Activated naive CD4-positive, alpha-beta T cell treated with anti-CD3 and anti-CD28 coated beads for 36 hours (primary cell): Measurements from ENCODE around the gene VDAC1. TPM values are rescaled to one million over a fixed set of nuclear protein-coding genes. Genes with fewer than 3 reads are reported as not detected.
A peak's percentile ranks its signal among the peaks of the same experiment; 100 is the strongest.
"Not testable (repeated sequence)": the region's sequence is repeated elsewhere in the genome, so short reads cannot be mapped to it uniquely, and the experiment has no call there.

Source experiments
- CTCF ChIA-PET: fragments of 350-600 bp; sonication (Branson Sonifier 250); formaldehyde crosslinking; loops from one replicate; lab custom pipeline; 2021; ENCODE audit warnings: antibody characterized with exemption; lab: Charles Lee
- DNase-seq: peaks from one replicate; pipeline ENCODE4 v3.0.0-alpha.2; 2020
- H3K27ac Mint-ChIP-seq: one replicate; pipeline ENCODE4 v1.8.0; 2021; ENCODE audit warnings: mild to moderate bottlenecking, mixed read lengths
- H3K27me3 Mint-ChIP-seq: one replicate; pipeline ENCODE4 v1.8.0; 2021; ENCODE audit warnings: low read depth, mixed read lengths
- H3K36me3 Mint-ChIP-seq: one replicate; pipeline ENCODE4 v1.8.0; 2021; ENCODE audit warnings: low read depth, mixed read lengths
- H3K4me1 Mint-ChIP-seq: one replicate; pipeline ENCODE4 v1.8.0; 2021; ENCODE audit warnings: low read depth, mixed read lengths
- H3K4me3 Mint-ChIP-seq: one replicate; pipeline ENCODE4 v1.8.0; 2021; ENCODE audit warnings: mild to moderate bottlenecking, moderate library complexity, mixed read lengths
- H3K9me3 Mint-ChIP-seq: one replicate; pipeline ENCODE4 v1.8.0; 2021; ENCODE audit warnings: mixed read lengths
- intact Hi-C: fragments of 100-400 bp; cut with micrococcal nuclease; formaldehyde crosslinking; loops from one replicate; pipeline ENCODE4 v1.15.1; 2023
- total RNA-seq, 2 experiments: library from RNA; stranded (reverse); gene quantifications; one replicate each; pipeline ENCODE4 v1.2.3, GENCODE V29; 2021

Gene VDAC1
- total RNA-seq, 2 experiments from 2014 or later, result 485 to 513 TPM

DNA sequence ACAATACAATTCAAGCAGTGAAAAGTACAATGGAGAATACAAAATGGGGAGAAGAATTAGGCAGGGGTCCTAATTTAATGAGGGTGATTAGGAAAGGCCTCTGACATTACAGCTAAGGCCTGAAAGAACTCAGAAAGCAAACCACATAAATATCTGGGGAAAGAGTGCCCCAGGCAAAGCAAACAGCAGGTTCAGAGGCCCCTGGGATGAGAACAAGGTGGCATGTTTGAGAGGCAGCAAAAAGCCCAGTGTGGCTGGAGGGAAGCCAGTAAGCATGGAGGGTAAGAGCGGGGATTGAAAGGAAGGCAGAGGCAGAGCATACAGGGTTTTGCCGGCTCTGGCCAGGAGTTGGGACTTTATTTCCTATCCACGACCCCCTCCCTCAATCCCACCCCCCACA, 33.4 kb upstream of the VDAC1 start:
- peaks cover 43% of the 10 kb centered on the region for H3K4me1 Mint-ChIP-seq

DNA sequence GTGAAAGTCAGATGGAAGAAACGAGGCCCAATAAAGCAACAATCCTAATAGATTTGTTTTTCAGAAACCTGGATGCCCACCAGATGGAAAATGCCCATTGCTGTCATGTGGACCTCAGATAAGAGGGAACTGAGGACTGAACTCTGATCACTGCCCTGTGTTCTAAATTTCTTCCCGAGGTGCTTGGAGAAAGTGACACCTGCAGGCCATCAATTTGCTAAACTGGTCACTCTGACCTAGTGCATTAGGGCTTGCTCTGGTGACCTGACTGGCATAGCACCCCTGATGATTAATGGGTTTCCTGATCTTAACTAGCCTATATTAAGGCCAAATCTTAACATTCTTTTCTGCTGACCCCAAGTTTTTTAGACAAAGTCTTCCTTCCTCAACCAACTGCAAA, 32.4 kb upstream of the VDAC1 start:
- intact Hi-C loops, result no loop called here
- Mint-ChIP-seq H3K4me1 (peaks cover 33% of the 10 kb centered on the region), H3K4me3 (no peak overlapping the region), H3K27me3 (no peaks in the 10 kb centered on the region), H3K36me3 (no peaks in the 10 kb centered on the region), H3K27ac (no peak overlapping the region), H3K9me3 (no peaks in the 10 kb centered on the region)
- no peak for DNase-seq
- CTCF ChIA-PET, result interaction anchor here (1.5 to 9.2 kb wide), 4 partner anchors 15 to 107 kb away, joined by 6 to 593 read pairs (median 174); partner anchors contain the start of gene TCF7

More for the DNA sequence above, 33.4 kb upstream of the VDAC1 start:
- no peak overlapping the region for H3K27ac Mint-ChIP-seq
- intact Hi-C loops, result no loop called here
- no peaks in the 10 kb centered on the region for H3K27me3 Mint-ChIP-seq
- no peak for DNase-seq
- H3K4me3 Mint-ChIP-seq, result no peak overlapping the region
- no peaks in the 10 kb centered on the region for H3K9me3 Mint-ChIP-seq
- CTCF ChIA-PET, result interaction anchor here (1.5 to 9.2 kb wide), 4 partner anchors 14 to 106 kb away, joined by 6 to 593 read pairs (median 174); partner anchors contain the start of gene TCF7
- H3K36me3 Mint-ChIP-seq, result no peaks in the 10 kb centered on the region

DNA sequence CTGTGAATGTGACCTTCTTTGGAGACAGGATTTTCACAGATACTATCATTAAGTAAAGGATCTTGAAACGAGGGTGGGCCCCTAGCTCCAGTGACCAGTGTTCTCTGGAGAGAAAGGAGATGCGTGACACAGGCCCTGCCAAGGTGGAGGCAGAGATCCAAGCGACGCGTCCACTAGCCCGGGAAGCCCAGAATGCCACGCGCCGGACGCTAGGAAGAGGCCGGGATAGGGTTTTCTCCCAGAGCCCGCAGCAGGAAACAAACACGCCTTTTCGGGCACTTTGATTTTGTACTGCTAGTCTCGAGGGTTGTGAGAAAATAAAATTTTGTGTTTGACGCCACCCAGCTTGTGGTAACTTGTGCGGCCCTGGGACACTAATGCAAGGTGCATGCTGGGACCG, 29.6 kb upstream of the VDAC1 start:
- Mint-ChIP-seq H3K4me3 (no peak overlapping the region), H3K27me3 (no peaks in the 10 kb centered on the region), H3K36me3 (no peaks in the 10 kb centered on the region), H3K9me3 (no peaks in the 10 kb centered on the region), H3K27ac (no peak overlapping the region), H3K4me1 (peaks cover 10% of the 10 kb centered on the region)
- CTCF ChIA-PET, result interaction anchor here (1.3 to 2.2 kb wide), 3 partner anchors 106 to 126 kb away, joined by 3 to 13 read pairs (median 7); no protein-coding TSS in a partner anchor
- intact Hi-C loops, result no loop called here
- no peak for DNase-seq

GRCh38 chr5:134030303-134030964, 25.7 kb upstream of the VDAC1 start:
- H3K4me3 Mint-ChIP-seq, H3K9me3 Mint-ChIP-seq, H3K27ac Mint-ChIP-seq, H3K36me3 Mint-ChIP-seq, H3K4me1 Mint-ChIP-seq, H3K27me3 Mint-ChIP-seq, intact Hi-C loops, DNase-seq: not testable (repeated sequence)
- CTCF ChIA-PET, result interaction anchor here (0.6 to 1.2 kb wide), 5 partner anchors 9 to 289 kb away, joined by 3 to 5 read pairs (median 4); no protein-coding TSS in a partner anchor

DNA sequence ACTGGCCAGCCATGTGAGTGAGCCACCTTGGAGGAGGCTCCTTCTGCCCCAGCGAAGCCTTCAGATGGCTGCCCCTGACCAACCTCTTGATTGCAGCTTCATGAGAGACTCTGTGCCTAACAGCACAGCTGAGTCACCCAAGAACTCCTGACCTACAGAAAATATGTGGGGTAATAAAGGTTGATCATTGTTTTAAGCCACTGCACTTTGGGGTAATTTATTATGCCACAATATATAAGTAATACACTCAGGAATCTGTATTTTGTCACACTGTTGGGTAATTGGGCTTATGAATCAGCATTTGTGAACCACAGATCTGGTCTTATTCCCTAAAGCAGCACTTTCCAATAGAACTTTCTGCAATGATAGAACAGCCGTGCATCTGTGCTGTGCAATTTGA, 24.4 kb upstream of the VDAC1 start:
- Mint-ChIP-seq H3K27me3 (no peaks in the 10 kb centered on the region), H3K4me3 (no peak overlapping the region), H3K9me3 (no peaks in the 10 kb centered on the region), H3K36me3 (no peaks in the 10 kb centered on the region), H3K4me1 (peaks cover 3% of the 10 kb centered on the region), H3K27ac (no peak overlapping the region)
- no peak for DNase-seq
- intact Hi-C loops, result no loop called here
- CTCF ChIA-PET, result no interaction called here

DNA sequence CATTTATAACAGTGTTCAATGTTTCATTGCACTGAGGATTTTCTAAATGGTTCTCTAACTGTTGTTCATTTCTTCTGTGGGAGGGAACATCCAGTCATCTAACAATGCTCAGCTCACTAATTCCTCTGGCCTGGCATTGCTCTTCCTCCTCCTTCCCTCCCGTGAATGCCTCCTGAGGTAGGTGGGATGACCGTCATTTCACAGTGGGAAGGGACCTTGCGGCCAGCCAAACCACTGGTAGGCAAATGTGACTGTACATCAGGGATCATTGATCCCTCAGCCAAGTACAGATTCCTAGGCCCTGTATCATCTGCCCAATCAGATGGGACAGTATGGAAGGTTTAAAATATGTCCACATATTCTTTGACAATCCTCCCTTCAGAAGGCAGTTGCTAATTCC, 23.7 kb upstream of the VDAC1 start:
- Mint-ChIP-seq H3K4me3 (no peak overlapping the region), H3K4me1 (peaks cover 3% of the 10 kb centered on the region), H3K27ac (no peak overlapping the region), H3K9me3 (no peaks in the 10 kb centered on the region), H3K36me3 (no peaks in the 10 kb centered on the region), H3K27me3 (no peaks in the 10 kb centered on the region)
- DNase-seq, result no peak
- CTCF ChIA-PET, result no interaction called here
- intact Hi-C loops, result no loop called here

DNA sequence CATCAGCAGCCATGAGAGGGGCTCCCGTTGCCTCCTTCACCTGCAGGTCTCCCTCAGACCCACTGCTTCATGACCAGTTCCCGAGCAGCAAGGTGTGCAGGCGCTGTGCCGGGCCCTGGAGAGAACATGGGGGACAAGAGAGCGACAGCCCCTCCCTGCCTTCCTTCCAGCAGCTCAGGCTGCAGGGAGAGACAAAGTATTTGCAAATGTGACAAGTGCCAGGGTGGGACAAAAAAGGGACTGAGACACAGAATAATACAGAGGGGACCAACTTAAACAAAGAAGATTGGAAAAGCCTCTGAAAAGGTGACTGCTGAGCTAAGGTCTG, 22.5 kb upstream of the VDAC1 start:
- intact Hi-C loops, result no loop called here
- Mint-ChIP-seq H3K27ac (no peak overlapping the region), H3K27me3 (no peaks in the 10 kb centered on the region), H3K4me3 (no peak overlapping the region), H3K4me1 (peaks cover 3% of the 10 kb centered on the region), H3K36me3 (no peaks in the 10 kb centered on the region), H3K9me3 (no peaks in the 10 kb centered on the region)
- DNase-seq, result no peak
- CTCF ChIA-PET, result interaction anchor here (0.6 to 2.7 kb wide), 12 partner anchors 9 to 409 kb away, joined by 3 to 28 read pairs (median 7); no protein-coding TSS in a partner anchor

DNA sequence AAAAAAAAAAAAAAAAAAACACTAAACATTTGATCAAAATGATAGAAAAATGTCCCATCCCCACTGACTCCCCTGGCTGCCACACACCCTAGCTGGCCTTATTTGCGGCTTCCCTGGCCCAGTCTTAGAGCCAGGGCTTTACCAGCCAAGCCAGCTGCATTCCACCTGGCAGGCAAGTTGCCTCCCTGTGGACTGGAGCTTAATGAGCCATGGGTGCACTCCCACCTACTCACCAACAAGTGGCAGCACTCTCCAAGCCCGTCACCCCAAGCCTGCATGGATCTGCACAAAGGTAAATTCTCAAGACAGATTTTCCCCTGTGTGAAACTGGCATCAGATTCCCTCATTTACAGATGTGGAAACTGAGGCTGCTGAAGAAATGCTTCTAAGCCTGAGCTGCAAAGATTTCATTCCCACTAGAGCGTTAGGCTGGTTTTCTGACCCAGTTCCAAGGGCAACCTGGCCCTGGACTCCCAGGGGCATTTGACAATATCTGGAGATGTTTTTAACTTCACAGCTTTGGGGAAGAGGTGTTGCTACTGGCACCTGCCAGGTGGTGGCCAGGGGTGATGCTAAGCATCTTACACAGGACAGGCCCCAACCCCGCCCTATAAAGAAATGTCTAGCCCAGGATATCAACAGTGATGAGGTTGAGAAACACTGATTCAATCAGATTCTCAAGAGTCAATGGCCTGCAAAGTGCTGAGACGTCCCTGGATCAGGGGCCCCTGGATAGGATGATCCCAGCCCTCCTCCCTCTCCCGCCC, 21.9 kb upstream of the VDAC1 start:
- DNase-seq, result peak; percentile 75
- intact Hi-C loops, result loop anchor here (1.0 kb wide), 1 partner anchor 263 kb away; no protein-coding TSS in a partner anchor
- H3K27ac Mint-ChIP-seq, result no peak overlapping the region
- CTCF ChIA-PET, result interaction anchor here (0.5 to 2.7 kb wide), 24 partner anchors 9 to 559 kb away, joined by 3 to 28 read pairs (median 4); partner anchors contain the start of gene VDAC1
- peaks cover 1% of the 10 kb centered on the region for H3K4me1 Mint-ChIP-seq
- H3K27me3 Mint-ChIP-seq, result no peaks in the 10 kb centered on the region
- H3K9me3 Mint-ChIP-seq, result no peaks in the 10 kb centered on the region
- H3K4me3 Mint-ChIP-seq, result no peak overlapping the region
- H3K36me3 Mint-ChIP-seq, result no peaks in the 10 kb centered on the region

DNA sequence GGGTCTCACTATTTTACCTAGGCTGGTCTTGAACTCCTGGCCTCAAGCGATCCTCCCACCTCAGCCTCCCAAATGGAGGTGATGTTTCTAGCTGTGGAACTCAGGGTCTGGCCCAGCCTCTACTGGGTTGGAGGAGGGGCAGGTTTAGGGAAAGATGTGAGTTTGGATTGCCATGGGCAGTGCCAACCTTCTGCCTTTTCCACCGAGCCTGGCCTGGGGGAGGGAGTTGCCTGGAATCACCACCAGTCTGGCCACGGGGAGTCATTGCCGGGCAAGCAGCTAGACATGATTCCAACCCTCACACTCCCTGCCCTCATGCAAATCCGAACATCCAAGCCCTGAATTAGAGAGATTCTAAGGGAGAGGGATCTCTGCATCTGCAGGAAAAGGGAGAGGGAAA, 21.0 kb upstream of the VDAC1 start:
- Mint-ChIP-seq H3K4me3 (no peak overlapping the region), H3K36me3 (no peaks in the 10 kb centered on the region), H3K4me1 (peaks cover 1% of the 10 kb centered on the region), H3K27me3 (no peaks in the 10 kb centered on the region), H3K27ac (no peak overlapping the region), H3K9me3 (no peaks in the 10 kb centered on the region)
- DNase-seq, result no peak
- CTCF ChIA-PET, result interaction anchor here (0.5 to 2.7 kb wide), 10 partner anchors 15 to 560 kb away, joined by 3 to 28 read pairs (median 5); partner anchors contain the start of gene VDAC1
- intact Hi-C loops, result loop anchor here (1.0 kb wide), 1 partner anchor 264 kb away; no protein-coding TSS in a partner anchor

GRCh38 chr5:134024811-134025210, 20.0 kb upstream of the VDAC1 start:
- no peak for DNase-seq
- Mint-ChIP-seq H3K4me3 (no peak overlapping the region), H3K27me3 (no peaks in the 10 kb centered on the region), H3K36me3 (no peaks in the 10 kb centered on the region), H3K9me3 (no peaks in the 10 kb centered on the region), H3K4me1 (peaks cover 1% of the 10 kb centered on the region), H3K27ac (no peak overlapping the region)
- CTCF ChIA-PET, result interaction anchor here (0.6 to 2.5 kb wide), 4 partner anchors 15 to 271 kb away, joined by 3 to 23 read pairs (median 3); no protein-coding TSS in a partner anchor
- intact Hi-C loops, result no loop called here

GRCh38 chr5:134022333-134022732, 17.6 kb upstream of the VDAC1 start:
- intact Hi-C loops, result no loop called here
- DNase-seq, result no peak
- CTCF ChIA-PET, result interaction anchor here (0.7 to 1.7 kb wide), 2 partner anchors 17 to 87 kb away, joined by 6 to 7 read pairs; no protein-coding TSS in a partner anchor
- H3K4me3 Mint-ChIP-seq, result no peak overlapping the region
- no peak overlapping the region for H3K27ac Mint-ChIP-seq
- H3K27me3 Mint-ChIP-seq, result no peaks in the 10 kb centered on the region
- peaks cover 1% of the 10 kb centered on the region for H3K4me1 Mint-ChIP-seq
- H3K9me3 Mint-ChIP-seq, result no peaks in the 10 kb centered on the region
- no peaks in the 10 kb centered on the region for H3K36me3 Mint-ChIP-seq

GRCh38 chr5:134020188-134020587, 15.4 kb upstream of the VDAC1 start:
- H3K4me1 Mint-ChIP-seq, result no peaks in the 10 kb centered on the region
- H3K36me3 Mint-ChIP-seq, result no peaks in the 10 kb centered on the region
- CTCF ChIA-PET, result interaction anchor here (2.2 kb wide), 1 partner anchor 19 kb away, joined by 5 read pairs; no protein-coding TSS in a partner anchor
- no peaks in the 10 kb centered on the region for H3K9me3 Mint-ChIP-seq
- intact Hi-C loops, result no loop called here
- H3K27ac Mint-ChIP-seq, result no peak overlapping the region
- no peak for DNase-seq
- no peak overlapping the region for H3K4me3 Mint-ChIP-seq
- H3K27me3 Mint-ChIP-seq, result no peaks in the 10 kb centered on the region
